DND-41 (cell line): ENCODE measurements around the gene TIE1.

Source experiments
- ATAC-seq: fragments of 200-7000 bp; cut with Tn5 transposase; 3 replicates; pipeline ENCODE4 v1.9.1; 2021; ENCODE audit warnings: low read depth; ENCODE audit not compliant: insufficient read depth
- DNase-seq: peaks from one replicate; pipeline ENCODE4 v3.0.0-alpha.2; 2020
- H2AFZ ChIP-seq: 2 replicates; pipeline ENCODE4 v1.6.0; 2012; ENCODE audit warnings: low read depth, low read length
- H3K27ac ChIP-seq: 2 replicates; pipeline ENCODE4 v1.5.1; 2012; ENCODE audit warnings: low read length, inconsistent platforms
- H3K27me3 ChIP-seq: fragments of 200-600 bp; sonication (generic); 2 replicates; pipeline ENCODE4 v1.6.0; 2012; ENCODE audit warnings: low read length, mild to moderate bottlenecking, inconsistent platforms; ENCODE audit not compliant: insufficient read depth, poor library complexity
- H3K36me3 ChIP-seq: 2 replicates; pipeline ENCODE4 v1.5.1; 2012; ENCODE audit warnings: low read length, inconsistent platforms; ENCODE audit not compliant: insufficient read depth
- H3K4me1 ChIP-seq: 2 replicates; pipeline ENCODE4 v1.5.1; 2012; ENCODE audit warnings: mild to moderate bottlenecking, low read length; ENCODE audit not compliant: insufficient read depth
- H3K4me2 ChIP-seq: 2 replicates; pipeline ENCODE4 v1.6.0; 2012; ENCODE audit warnings: mild to moderate bottlenecking, moderate library complexity, low read length, inconsistent platforms; ENCODE audit not compliant: insufficient read depth
- H3K4me3 ChIP-seq, 2 experiments: fragments of 200-600 bp in 1 of 2; shearing (Covaris generic) in 1 of 2; 2 replicates each; pipeline ENCODE4 v1.5.1; 2012 to 2016; ENCODE audit warnings: inconsistent platforms in 2 of 2, low read length in 2 of 2, mild to moderate bottlenecking in 2 of 2, low read depth in 1 of 2, moderate library complexity in 1 of 2
- H3K79me2 ChIP-seq: 2 replicates; pipeline ENCODE4 v1.6.0; 2012; ENCODE audit warnings: low read length, inconsistent platforms; ENCODE audit not compliant: insufficient read depth
- H3K9ac ChIP-seq: 2 replicates; pipeline ENCODE4 v1.6.0; 2012; ENCODE audit warnings: low read depth, mild to moderate bottlenecking, inconsistent platforms, low read length, moderate library complexity
- H3K9me3 ChIP-seq: 2 replicates; pipeline ENCODE4 v1.5.1; 2012; ENCODE audit warnings: low read length, moderate library complexity, mild to moderate bottlenecking, inconsistent platforms; ENCODE audit not compliant: insufficient read depth, severe bottlenecking
- H4K20me1 ChIP-seq: 2 replicates; pipeline ENCODE4 v1.6.0; 2012; ENCODE audit warnings: low read length; ENCODE audit not compliant: insufficient read depth
- EZH2 ChIP-seq: IDR thresholded peaks from 3 replicates; pipeline ENCODE4 v1.6.1; 2012; ENCODE audit warnings: borderline replicate concordance, low read depth, mild to moderate bottlenecking, moderate library complexity, low read length, inconsistent platforms; ENCODE audit not compliant: severe bottlenecking
- TF ChIP-seq, protein P1 (sequence below): IDR thresholded peaks from 2 replicates; pipeline ENCODE4 v1.5.1; 2012; ENCODE audit warnings: borderline replicate concordance, low read length, moderate library complexity, mild to moderate bottlenecking; ENCODE audit not compliant: poor library complexity, severe bottlenecking; ENCODE audit errors: extremely low read depth

Gene TIE1

DNA sequence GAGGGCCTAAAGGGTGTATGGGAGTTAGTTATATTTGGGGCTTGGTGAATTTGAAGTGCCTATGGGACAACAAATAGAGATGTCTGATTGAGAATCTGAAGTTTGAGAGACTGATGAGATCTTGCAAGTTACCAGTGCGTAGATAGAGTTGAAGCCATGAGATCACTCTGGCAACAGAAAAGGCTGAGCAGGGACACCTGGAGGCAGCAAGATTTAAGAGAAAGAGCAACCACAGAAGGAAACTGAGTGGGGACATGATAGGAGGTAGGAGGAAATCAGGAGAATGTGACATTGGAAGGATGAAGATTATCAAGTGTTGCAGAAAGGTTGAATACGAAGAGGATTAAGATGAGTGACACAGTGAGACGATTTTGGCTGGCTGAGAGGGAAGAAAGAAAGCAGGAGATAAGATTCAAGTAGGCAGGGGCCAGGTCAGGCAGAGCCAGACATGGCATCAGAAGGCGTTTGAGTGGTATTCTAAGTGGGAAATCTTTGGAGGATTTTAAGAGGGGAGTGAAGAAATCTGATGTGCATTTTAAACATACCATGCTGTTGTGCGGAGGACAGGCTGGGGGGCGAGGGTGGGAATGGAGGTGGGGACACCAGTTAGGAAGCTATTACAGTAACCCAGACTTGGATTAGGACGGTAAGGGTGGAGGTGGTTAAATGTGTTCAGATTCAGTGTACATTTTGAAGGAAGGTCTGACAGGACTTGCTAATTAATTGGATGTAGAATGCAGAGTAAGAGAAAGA lies 33.8 kb downstream of the TIE1 start:
- H2AFZ ChIP-seq, result no peak overlapping the region
- DNase-seq, result no peak
- TF ChIP-seq EZH2, result no peak
- TF ChIP-seq, protein P1, sequence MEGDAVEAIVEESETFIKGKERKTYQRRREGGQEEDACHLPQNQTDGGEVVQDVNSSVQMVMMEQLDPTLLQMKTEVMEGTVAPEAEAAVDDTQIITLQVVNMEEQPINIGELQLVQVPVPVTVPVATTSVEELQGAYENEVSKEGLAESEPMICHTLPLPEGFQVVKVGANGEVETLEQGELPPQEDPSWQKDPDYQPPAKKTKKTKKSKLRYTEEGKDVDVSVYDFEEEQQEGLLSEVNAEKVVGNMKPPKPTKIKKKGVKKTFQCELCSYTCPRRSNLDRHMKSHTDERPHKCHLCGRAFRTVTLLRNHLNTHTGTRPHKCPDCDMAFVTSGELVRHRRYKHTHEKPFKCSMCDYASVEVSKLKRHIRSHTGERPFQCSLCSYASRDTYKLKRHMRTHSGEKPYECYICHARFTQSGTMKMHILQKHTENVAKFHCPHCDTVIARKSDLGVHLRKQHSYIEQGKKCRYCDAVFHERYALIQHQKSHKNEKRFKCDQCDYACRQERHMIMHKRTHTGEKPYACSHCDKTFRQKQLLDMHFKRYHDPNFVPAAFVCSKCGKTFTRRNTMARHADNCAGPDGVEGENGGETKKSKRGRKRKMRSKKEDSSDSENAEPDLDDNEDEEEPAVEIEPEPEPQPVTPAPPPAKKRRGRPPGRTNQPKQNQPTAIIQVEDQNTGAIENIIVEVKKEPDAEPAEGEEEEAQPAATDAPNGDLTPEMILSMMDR, result no peak

DNA sequence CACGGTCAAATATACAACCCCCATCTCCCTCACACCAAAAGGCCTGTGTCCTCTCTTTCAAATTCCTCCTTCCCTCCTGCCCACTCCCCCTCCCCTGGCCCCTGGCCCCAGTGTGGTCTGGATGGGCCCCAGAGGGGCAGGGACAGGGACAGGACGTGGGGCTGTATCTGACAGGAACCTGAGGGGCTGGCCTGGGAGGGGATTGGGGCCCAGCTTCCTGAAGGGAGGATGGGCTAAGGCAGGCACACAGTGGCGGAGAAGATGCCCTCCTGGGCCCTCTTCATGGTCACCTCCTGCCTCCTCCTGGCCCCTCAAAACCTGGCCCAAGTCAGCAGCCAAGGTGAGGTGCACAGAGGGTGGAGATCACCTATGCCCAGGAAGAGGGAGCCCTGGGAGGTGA lies 36.8 kb downstream of the TIE1 start, which contains the start of gene MPL:
Gene MPL (plus strand): TSS at position 231 of the 400 bp plus-strand sequence. CDS start 31 bp downstream, at position 262.
- DNase-seq, result no peak
- TF ChIP-seq EZH2, result no peak
- TF ChIP-seq, protein P1, result no peak
- no peaks in the 10 kb centered on the region for H3K4me1 ChIP-seq
- H3K27ac ChIP-seq, result no peak within 1 kb of the TSS
- H3K4me3 ChIP-seq, result no peak within 1 kb of the TSS
- no peaks in the 10 kb centered on the region for H3K79me2 ChIP-seq
- no peaks in the 10 kb centered on the region for H4K20me1 ChIP-seq
- H3K4me2 ChIP-seq, result no peak within 1 kb of the TSS
- H2AFZ ChIP-seq, result no peak within 1 kb of the TSS
- H3K9ac ChIP-seq, result no peak within 1 kb of the TSS
- peaks cover 6% of the 10 kb centered on the region for H3K27me3 ChIP-seq
- no peak for ATAC-seq
- no peaks in the 10 kb centered on the region for H3K9me3 ChIP-seq
- H3K36me3 ChIP-seq, result no peaks in the 10 kb centered on the region

More for the DNA sequence above, 33.8 kb downstream of the TIE1 start:
- Histone ChIP-seq H3K9me3 (no peaks in the 10 kb centered on the region), H3K4me1 (no peaks in the 10 kb centered on the region), H3K79me2 (no peaks in the 10 kb centered on the region), H3K27ac (no peak overlapping the region), H4K20me1 (no peaks in the 10 kb centered on the region), H3K4me3 (no peak overlapping the region), H3K4me2 (no peak overlapping the region), H3K9ac (no peak overlapping the region), H3K36me3 (no peaks in the 10 kb centered on the region), H3K27me3 (peaks cover 6% of the 10 kb centered on the region)
- ATAC-seq, result no peak

DNA sequence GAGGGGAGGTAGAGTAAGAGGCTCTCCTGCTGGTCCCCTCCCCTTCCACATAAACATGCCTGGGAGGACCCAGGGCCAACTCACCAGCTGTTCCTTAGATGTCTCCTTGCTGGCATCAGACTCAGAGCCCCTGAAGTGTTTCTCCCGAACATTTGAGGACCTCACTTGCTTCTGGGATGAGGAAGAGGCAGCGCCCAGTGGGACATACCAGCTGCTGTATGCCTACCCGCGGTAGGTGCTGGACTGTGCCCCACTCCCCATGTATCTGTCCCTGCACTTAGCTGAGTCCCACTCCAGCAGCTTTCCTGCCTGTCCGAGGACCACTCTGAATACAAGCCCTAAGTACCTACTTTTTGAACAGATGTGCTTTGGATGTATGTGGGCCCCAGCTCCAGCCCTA lies 37.2 kb downstream of the TIE1 start:
- Histone ChIP-seq H4K20me1 (no peaks in the 10 kb centered on the region), H3K9me3 (no peaks in the 10 kb centered on the region), H3K4me1 (no peaks in the 10 kb centered on the region), H3K27ac (no peak overlapping the region), H3K79me2 (no peaks in the 10 kb centered on the region), H2AFZ (no peak overlapping the region), H3K9ac (no peak overlapping the region), H3K4me3 (no peak overlapping the region), H3K27me3 (peaks cover 6% of the 10 kb centered on the region), H3K36me3 (no peaks in the 10 kb centered on the region), H3K4me2 (no peak overlapping the region)
- DNase-seq, result no peak
- TF ChIP-seq EZH2, result no peak
- TF ChIP-seq, protein P1, result no peak
- no peak for ATAC-seq
